Endothelial cell (in vitro differentiated cells): ENCODE results near the gene CFAP46. TPM values are rescaled to one million over a fixed set of nuclear protein-coding genes. Genes with fewer than 3 reads are reported as not detected.

ENCODE experiments used
- DNase-seq: peaks from one replicate; pipeline ENCODE4 v3.0.0; 2021; ENCODE audit warnings: low spot score
- H3K27ac Mint-ChIP-seq: one replicate; pipeline ENCODE4 v1.8.0; 2021; ENCODE audit warnings: mixed read lengths, inconsistent platforms; ENCODE audit not compliant: unreplicated experiment
- H3K27me3 Mint-ChIP-seq: one replicate; pipeline ENCODE4 v1.8.0; 2021; ENCODE audit warnings: mild to moderate bottlenecking, moderate library complexity, mixed read lengths, inconsistent platforms; ENCODE audit not compliant: unreplicated experiment
- H3K36me3 Mint-ChIP-seq: one replicate; pipeline ENCODE4 v1.8.0; 2021; ENCODE audit warnings: mild to moderate bottlenecking, low read depth, mixed read lengths, inconsistent platforms; ENCODE audit not compliant: unreplicated experiment
- H3K4me1 Mint-ChIP-seq: one replicate; pipeline ENCODE4 v1.8.0; 2021; ENCODE audit warnings: mild to moderate bottlenecking, mixed read lengths, inconsistent platforms; ENCODE audit not compliant: unreplicated experiment
- H3K4me3 Mint-ChIP-seq: one replicate; pipeline ENCODE4 v1.8.0; 2021; ENCODE audit warnings: mild to moderate bottlenecking, mixed read lengths, inconsistent platforms; ENCODE audit not compliant: unreplicated experiment
- H3K9me3 Mint-ChIP-seq: one replicate; pipeline ENCODE4 v1.8.0; 2021; ENCODE audit warnings: mixed read lengths, inconsistent platforms; ENCODE audit not compliant: unreplicated experiment
- total RNA-seq: library from RNA; stranded (reverse); fragmentation: NEBNext Ultra II Directional; extraction: Animal tissue kit (Norgen Biotek cat#: 25700); gene quantifications from one replicate; pipeline ENCODE4 v1.2.1, GENCODE V29; 2021; ENCODE audit not compliant: unreplicated experiment
- TF ChIP-seq, protein P1 (sequence below): fragments of 200-600 bp; sonication (generic); IDR thresholded peaks from one replicate; pipeline ENCODE4 v1.5.0; 2021; ENCODE audit warnings: antibody characterized with exemption; ENCODE audit not compliant: unreplicated experiment

The CFAP46 gene
- total RNA-seq, 1 donor from 2014 or later: 0.95 TPM

DNA sequence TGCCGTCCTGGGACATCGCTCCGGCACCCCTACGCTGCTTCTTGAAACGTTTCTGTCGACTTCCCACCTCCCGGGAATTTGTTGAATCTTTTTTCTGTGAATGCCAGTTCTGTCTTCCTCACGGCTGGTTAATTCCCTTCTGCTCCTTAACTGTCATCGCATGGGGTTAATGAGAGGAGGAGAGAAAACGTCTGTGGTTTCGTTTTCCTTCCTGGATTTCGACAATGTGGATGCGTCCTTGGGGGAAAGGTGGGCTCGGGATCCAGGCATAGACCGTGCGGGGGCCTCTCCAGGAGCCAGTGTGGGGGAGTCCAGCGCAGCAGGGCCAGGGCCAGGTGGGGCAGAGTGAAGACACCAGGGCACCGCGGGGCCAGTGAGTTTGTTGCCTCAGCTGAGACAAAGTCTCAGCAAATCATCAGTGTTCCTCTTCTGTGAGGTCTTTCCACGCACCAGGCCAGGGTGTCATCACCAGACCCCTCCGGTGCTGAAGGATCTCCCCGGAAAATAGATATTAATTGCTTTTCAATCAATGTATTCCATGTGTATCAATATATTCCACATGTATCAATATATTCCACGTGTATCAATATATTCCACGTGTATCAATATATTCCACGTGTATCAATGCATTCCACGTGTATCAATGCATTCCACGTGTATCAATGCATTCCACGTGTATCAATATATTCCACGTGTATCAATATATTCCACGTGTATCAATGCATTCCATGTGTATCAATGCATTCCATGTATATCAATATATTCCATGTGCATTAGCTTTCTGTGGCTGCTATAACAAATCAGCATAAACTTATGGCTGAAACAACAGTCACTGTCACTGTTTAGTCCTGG, 33.7 kb upstream of the CFAP46 start:
- Mint-ChIP-seq H3K4me3 (no peak overlapping the region), H3K9me3 (no peaks in the 10 kb centered on the region), H3K4me1 (peaks cover 6% of the 10 kb centered on the region), H3K27me3 (peaks cover 14% of the 10 kb centered on the region), H3K27ac (no peak overlapping the region), H3K36me3 (no peaks in the 10 kb centered on the region)
- TF ChIP-seq, protein P1, sequence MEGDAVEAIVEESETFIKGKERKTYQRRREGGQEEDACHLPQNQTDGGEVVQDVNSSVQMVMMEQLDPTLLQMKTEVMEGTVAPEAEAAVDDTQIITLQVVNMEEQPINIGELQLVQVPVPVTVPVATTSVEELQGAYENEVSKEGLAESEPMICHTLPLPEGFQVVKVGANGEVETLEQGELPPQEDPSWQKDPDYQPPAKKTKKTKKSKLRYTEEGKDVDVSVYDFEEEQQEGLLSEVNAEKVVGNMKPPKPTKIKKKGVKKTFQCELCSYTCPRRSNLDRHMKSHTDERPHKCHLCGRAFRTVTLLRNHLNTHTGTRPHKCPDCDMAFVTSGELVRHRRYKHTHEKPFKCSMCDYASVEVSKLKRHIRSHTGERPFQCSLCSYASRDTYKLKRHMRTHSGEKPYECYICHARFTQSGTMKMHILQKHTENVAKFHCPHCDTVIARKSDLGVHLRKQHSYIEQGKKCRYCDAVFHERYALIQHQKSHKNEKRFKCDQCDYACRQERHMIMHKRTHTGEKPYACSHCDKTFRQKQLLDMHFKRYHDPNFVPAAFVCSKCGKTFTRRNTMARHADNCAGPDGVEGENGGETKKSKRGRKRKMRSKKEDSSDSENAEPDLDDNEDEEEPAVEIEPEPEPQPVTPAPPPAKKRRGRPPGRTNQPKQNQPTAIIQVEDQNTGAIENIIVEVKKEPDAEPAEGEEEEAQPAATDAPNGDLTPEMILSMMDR: no peak
- no peak for DNase-seq

DNA sequence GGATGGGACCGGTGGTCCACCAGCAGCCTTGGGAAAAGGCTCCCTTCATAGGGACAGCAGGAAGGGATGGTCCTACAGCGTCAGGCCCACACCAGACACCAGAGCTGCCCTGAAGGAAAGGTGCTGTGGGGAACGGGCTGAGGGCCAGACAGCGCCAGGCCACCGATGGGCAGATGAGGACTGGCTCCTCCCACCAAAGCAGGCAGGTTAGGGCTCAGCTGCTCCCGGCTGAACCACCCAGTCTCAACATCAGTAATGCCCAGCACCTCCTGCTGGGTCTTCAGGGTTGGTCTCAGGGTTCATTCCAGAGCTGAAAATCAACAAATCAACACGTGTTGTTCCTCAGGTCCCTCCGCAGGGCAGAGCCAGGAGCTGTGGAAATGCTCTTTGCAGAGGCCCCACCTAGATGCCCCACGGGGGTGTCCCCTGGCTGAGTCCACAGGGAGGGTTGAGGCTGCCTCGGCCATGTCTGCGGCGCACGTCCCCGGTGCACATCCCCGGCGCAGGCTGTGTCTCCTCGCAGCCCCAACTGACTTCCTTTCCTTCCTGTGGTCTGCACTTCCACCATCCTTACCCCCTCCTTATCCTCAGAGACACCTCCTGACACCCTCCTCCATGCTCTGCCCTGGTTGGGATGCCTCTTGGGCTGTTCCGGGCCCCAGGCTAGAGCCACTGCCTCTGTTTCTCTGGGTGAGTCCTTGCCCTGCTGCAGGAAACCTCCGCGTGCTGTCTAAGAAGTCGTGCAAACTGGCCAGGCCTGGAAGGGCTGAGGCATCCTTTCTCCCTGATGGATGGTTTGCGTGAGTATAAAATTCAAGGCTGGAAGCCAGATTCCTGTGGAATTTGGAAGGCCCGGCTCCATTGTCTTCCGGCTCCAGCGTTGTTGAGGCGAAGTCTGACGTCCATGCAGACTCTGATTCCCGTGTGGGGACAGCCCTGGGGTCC, 32.8 kb upstream of the CFAP46 start:
- Mint-ChIP-seq H3K4me3 (no peak overlapping the region), H3K4me1 (peaks cover 6% of the 10 kb centered on the region), H3K27me3 (peaks cover 14% of the 10 kb centered on the region)

DNA sequence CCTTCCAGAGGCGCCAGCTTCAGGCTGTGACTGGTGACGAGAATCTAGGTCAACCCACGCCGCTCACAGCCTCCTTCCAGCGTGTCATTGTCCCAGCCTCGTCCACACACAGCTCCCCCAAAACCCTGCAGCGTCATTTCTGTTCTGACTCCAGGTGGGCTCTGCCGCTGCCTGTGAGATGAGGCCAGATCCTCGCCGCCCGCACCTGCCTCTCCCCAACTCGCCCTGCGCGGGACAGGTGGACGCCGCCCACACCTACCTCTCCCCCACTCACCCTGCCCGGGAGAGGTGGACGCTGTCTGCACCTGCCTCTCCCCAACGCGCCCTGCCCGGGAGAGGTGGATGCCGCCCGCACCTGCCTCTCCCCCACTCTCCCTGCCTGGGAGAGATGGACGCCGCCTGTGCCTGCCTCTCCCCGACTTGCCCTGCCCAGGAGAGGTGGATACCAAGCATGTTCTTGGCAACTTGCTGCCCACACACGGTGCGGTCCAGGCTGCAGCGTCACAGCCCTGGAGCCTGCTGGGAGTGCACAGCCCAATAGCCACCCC, 32.0 kb upstream of the CFAP46 start:
- DNase-seq: no peak
- peaks cover 6% of the 10 kb centered on the region for H3K4me1 Mint-ChIP-seq
- TF ChIP-seq, protein P1: no peak
- no peaks in the 10 kb centered on the region for H3K36me3 Mint-ChIP-seq
- peaks cover 14% of the 10 kb centered on the region for H3K27me3 Mint-ChIP-seq
- no peak overlapping the region for H3K27ac Mint-ChIP-seq
- no peak overlapping the region for H3K4me3 Mint-ChIP-seq
- H3K9me3 Mint-ChIP-seq: no peaks in the 10 kb centered on the region

More for the DNA sequence above, 32.8 kb upstream of the CFAP46 start:
- H3K36me3 Mint-ChIP-seq: no peaks in the 10 kb centered on the region
- DNase-seq: no peak
- H3K27ac Mint-ChIP-seq: no peak overlapping the region
- TF ChIP-seq, protein P1: no peak
- H3K9me3 Mint-ChIP-seq: no peaks in the 10 kb centered on the region

DNA sequence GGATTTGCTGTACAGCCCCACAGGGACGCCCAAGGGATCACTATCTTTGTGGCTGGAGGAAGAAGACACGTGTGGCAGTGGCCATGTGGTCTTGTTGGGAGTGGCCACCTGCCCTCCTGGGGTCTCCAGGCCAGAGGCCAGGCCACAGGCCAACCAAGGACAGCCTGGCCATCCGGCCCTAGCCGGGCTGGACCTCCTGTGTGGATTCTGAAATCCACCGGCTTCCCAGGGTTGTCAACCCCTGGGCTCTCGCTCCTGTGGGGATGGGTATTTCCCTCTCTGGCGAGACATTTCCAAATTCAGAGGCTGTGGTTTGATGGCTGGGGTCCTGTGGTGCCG, 31.5 kb upstream of the CFAP46 start:
- Mint-ChIP-seq H3K4me1 (peaks cover 6% of the 10 kb centered on the region), H3K27me3 (peaks cover 14% of the 10 kb centered on the region), H3K9me3 (no peaks in the 10 kb centered on the region), H3K4me3 (no peak overlapping the region), H3K27ac (no peak overlapping the region), H3K36me3 (no peaks in the 10 kb centered on the region)
- no peak for DNase-seq
- TF ChIP-seq, protein P1: no peak
